Raji (cell line): ENCODE data around the gene SH2D3C.
A peak's percentile ranks its signal among the peaks of the same experiment; 100 is the strongest.

Experiments
- POLR2A ChIP-seq: IDR thresholded peaks from 2 replicates; pipeline ENCODE4 v1.6.1; 2011; ENCODE audit warnings: low read depth, low read length, control low read depth; ENCODE audit not compliant: insufficient read depth

Gene SH2D3C

GRCh38 chr9:127700594-127701255, 77.7 kb downstream of the SH2D3C start:
- no peak for TF ChIP-seq POLR2A

GRCh38 chr9:127700140-127700539, 78.3 kb downstream of the SH2D3C start:
- TF ChIP-seq POLR2A = no peak

- TF ChIP-seq POLR2A = peak; percentile 41; the same call in 1 of the 2 replicates
Measured at GRCh38 chr9:127698985-127699670, 79.3 kb downstream of the SH2D3C start.

- TF ChIP-seq POLR2A = no peak
Measured at GRCh38 chr9:127698386-127698785, 80.1 kb downstream of the SH2D3C start.

- TF ChIP-seq POLR2A = no peak
Measured at GRCh38 chr9:127697575-127697974, 80.9 kb downstream of the SH2D3C start.

- no peak for TF ChIP-seq POLR2A
Measured at GRCh38 chr9:127694890-127695720, 83.4 kb downstream of the SH2D3C start.

- no peak for TF ChIP-seq POLR2A
Measured at GRCh38 chr9:127693697-127694096, 84.8 kb downstream of the SH2D3C start.

- TF ChIP-seq POLR2A = no peak
Measured at GRCh38 chr9:127693143-127693542, 85.3 kb downstream of the SH2D3C start.

- TF ChIP-seq POLR2A = no peak
Measured at GRCh38 chr9:127692071-127692470, 86.4 kb downstream of the SH2D3C start.

- no peak for TF ChIP-seq POLR2A
Measured at GRCh38 chr9:127690735-127691134, 87.7 kb downstream of the SH2D3C start.

- TF ChIP-seq POLR2A = no peak
Measured at GRCh38 chr9:127689329-127690000, 89.0 kb downstream of the SH2D3C start.
